Brain microvascular endothelial cell (primary cell): ENCODE measurements around the gene TIAL1.
"Not testable (repeated sequence)": the region's sequence is repeated elsewhere in the genome, so short reads cannot be mapped to it uniquely, and the experiment has no call there.

Experiments
- DNase-seq: peaks from one replicate; pipeline ENCODE4 v3.0.0-alpha.2; 2020
- H3K27ac ChIP-seq: fragments of 250-450 bp; sonication (Bioruptor Pico); 2 replicates; pipeline ENCODE4 v1.5.1; 2020; ENCODE audit warnings: mild to moderate bottlenecking, moderate library complexity
- H3K27me3 ChIP-seq: fragments of 250-450 bp; sonication (Bioruptor Pico); replicated peaks from 2 replicates; pipeline ENCODE4 v1.5.1; 2020; ENCODE audit warnings: mild to moderate bottlenecking
- H3K36me3 ChIP-seq: fragments of 250-450 bp; sonication (Bioruptor Pico); replicated peaks from 2 replicates; pipeline ENCODE4 v1.5.1; 2020; ENCODE audit warnings: mild to moderate bottlenecking
- H3K4me3 ChIP-seq: 2 replicates; pipeline ENCODE4 v1.5.1; 2011; ENCODE audit warnings: low read depth, mild to moderate bottlenecking, control low read depth, low read length, moderate library complexity
- in situ Hi-C: cut with HindIII; loops from 2 replicates; pipeline ENCODE4 v1.10.0; 2017; ENCODE audit warnings: low sequenced_read_pairs, low pct_ligation_motif_present
- TF ChIP-seq, protein P1 (sequence below): IDR thresholded peaks from 2 replicates; pipeline ENCODE4 v1.5.1; 2011; ENCODE audit warnings: low read depth, mild to moderate bottlenecking, moderate library complexity, low read length, control low read depth, inconsistent platforms; ENCODE audit errors: missing control alignments

Gene TIAL1

DNA sequence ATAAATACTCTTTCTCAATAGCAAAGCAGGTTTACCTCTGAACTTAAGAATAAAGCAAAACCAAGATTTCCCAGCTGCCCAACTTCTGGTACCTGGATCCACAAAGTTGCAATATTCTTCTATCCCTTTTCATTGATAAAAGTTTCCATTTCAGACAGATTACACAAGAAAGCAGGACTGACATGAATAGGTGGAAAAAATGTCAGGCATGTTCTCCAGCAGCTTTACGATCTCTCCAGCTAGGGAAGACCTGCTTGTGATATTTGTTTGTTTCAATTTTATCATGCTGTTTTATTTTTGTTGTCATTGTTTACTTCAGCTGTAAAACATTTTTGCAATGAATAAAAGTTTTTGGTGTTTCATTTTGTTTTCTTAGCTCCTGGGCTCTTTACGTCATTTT lies 63.3 kb downstream of the TIAL1 start:
- in situ Hi-C loops = no loop called here
- H3K27me3 ChIP-seq = no peaks in the 10 kb centered on the region
- no peak overlapping the region for H3K4me3 ChIP-seq
- no peaks in the 10 kb centered on the region for H3K36me3 ChIP-seq
- TF ChIP-seq, protein P1, sequence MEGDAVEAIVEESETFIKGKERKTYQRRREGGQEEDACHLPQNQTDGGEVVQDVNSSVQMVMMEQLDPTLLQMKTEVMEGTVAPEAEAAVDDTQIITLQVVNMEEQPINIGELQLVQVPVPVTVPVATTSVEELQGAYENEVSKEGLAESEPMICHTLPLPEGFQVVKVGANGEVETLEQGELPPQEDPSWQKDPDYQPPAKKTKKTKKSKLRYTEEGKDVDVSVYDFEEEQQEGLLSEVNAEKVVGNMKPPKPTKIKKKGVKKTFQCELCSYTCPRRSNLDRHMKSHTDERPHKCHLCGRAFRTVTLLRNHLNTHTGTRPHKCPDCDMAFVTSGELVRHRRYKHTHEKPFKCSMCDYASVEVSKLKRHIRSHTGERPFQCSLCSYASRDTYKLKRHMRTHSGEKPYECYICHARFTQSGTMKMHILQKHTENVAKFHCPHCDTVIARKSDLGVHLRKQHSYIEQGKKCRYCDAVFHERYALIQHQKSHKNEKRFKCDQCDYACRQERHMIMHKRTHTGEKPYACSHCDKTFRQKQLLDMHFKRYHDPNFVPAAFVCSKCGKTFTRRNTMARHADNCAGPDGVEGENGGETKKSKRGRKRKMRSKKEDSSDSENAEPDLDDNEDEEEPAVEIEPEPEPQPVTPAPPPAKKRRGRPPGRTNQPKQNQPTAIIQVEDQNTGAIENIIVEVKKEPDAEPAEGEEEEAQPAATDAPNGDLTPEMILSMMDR = no peak
- no peak for DNase-seq
- H3K27ac ChIP-seq = no peak overlapping the region

DNA sequence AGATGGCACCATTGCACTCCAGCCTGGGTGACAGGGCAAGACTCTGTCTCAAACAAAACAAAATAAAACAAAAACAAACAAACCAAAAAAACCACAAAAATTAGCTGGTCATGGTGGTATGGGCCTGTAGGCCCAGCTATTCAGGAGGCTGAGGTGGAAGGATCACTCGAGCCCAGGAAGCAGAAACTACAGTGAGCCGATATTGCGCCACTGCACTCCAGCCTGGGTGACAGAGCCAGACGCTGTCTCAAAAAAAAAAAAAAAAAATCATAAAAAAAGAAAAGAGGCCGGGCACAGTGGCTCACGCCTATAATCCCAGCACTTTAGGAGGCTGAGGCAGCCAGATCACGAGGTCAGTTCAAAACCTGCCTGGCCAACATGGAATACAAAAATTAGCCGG lies 64.0 kb downstream of the TIAL1 start:
- H3K27ac ChIP-seq, DNase-seq, H3K4me3 ChIP-seq, H3K27me3 ChIP-seq, in situ Hi-C loops, H3K36me3 ChIP-seq: not testable (repeated sequence)

DNA sequence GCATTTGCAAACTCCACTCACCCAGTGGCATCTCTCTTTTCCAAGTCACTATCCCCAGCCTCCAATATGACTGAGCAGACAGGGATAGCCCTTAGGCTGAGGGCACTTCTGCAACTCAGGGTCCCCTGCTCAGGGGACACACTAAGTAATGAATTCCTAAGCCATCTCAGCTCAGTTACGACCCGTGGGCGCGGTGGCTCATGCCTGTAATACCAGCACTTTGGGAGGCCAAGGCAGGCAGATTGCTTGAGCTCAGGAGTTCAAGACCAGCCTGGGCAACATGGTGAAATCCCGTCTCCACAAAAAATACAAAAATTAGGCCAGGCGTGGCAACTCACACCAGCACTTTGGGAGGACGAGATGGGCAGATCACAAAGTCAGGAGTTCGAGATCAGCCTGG lies 64.5 kb downstream of the TIAL1 start:
- in situ Hi-C loops, H3K27ac ChIP-seq, H3K36me3 ChIP-seq, H3K27me3 ChIP-seq, H3K4me3 ChIP-seq, DNase-seq: not testable (repeated sequence)

DNA sequence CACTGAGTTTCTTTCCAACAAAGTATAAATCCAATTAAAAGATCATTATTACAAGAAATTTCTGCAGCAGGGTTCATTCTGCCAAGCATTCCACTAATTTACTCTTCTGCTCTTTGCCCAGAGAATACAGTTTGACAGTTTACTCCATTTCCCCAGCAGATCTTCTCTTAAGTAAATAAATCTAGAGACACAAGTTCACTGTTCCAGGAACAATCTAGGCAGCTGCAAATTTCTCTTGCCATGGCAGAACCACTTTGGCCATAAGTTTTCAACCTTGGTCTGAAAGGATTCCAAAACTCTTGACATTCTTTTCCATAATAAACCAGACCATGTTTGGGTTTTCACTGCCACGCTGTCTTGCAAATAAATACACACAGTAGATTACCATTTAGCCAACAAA lies 65.7 kb downstream of the TIAL1 start:
- H3K36me3 ChIP-seq = no peaks in the 10 kb centered on the region
- TF ChIP-seq, protein P1 = no peak
- H3K27me3 ChIP-seq = no peaks in the 10 kb centered on the region
- no peak for DNase-seq
- no peak overlapping the region for H3K27ac ChIP-seq
- in situ Hi-C loops = no loop called here
- no peak overlapping the region for H3K4me3 ChIP-seq

DNA sequence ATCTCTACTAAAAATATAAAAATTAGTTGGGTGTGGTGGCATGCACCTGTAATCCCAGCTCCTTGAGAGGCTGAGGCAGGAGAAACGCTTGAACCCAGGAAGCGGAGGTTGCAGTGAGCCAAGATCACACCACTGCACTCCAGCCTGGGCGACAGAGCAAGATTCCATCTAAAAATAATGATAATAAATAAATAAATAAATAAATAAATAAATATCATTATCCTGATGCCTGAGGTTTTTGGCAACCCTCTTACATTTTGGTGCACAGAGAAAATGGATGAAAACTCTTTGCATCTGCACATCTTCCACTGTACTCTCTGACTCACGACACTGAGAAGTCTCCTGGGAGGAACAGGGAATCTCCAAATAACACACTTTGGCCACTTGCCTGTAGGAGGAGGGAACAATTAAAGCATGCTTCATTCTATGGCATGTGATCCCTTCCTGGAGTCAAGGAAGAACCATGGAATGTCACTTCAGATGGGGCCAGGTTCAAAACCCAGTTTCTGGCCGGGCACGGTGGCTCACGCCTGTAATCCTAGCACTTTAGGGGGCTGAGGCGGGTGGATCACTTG lies 68.0 kb downstream of the TIAL1 start:
- TF ChIP-seq, protein P1 = peak; percentile 3
- in situ Hi-C loops, H3K27ac ChIP-seq, H3K4me3 ChIP-seq, H3K36me3 ChIP-seq, H3K27me3 ChIP-seq: not testable (repeated sequence)
- peak; percentile 86 for DNase-seq

DNA sequence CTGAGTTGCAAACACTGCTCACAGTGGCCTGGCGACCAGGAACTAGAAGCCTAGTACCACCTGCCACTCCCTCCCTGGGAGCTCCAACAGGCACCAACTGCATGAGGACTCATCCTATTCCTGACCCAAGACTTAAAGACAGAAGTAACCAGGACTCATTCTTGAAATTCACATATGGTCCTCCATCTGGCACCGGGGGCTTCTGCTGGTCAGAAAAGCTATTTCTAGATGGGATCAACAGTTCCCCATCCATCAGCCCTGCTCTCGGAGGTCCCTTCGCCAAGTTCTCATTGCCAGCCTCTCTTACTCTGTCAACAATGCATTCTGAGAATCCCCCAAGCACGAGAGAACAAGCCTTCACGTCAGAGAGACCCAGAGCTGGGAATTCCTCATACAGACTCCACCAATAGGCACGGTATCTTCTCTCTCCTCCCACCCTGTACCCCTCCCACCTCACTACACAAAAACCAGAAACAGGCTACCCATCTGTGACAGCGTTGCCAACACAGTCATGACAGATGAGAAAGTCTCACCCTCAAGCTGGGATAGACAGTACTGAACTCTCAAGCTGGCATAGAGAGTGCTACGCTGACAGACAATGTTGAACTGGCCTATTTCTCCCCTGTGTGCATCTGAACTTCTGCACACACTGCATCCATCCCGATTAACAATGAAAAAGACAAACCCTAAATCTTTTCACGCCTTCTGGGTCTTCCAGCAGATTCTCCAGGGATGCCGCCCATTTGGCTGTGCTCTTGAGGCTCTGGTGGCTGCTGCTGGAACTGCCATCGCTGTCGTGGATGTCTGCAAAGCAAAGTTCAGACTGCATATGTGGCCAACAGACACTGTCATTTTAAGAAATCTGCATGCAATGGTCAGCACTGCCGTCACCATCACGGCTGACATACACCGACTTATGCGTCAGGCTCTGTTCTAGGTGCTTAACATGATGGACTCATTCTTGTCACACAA lies 69.9 kb downstream of the TIAL1 start:
- Histone ChIP-seq H3K4me3 (no peak overlapping the region), H3K36me3 (peaks cover 3% of the 10 kb centered on the region), H3K27me3 (no peaks in the 10 kb centered on the region), H3K27ac (no peak overlapping the region)
- TF ChIP-seq, protein P1 = peak; percentile 40
- in situ Hi-C loops = no loop called here
- DNase-seq = no peak

DNA sequence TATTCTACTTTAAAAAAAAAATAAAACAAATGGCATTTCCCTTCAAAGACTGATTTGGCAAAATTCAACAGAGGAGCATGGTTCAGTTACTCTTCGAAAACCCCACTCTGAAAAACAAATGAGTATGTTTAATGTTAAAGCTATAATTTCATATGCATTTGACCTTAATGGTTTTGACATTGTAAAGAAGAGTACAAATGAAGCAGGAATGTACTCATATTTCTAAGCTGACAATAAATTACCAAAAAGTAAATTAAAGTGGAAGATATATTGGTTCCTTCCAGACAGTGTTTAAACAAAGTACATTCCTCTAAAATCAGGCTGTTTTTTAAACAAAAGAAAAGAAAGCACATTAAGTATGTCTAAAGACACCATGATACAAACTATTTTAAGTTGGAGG lies 70.6 kb downstream of the TIAL1 start:
- no peak for DNase-seq
- Histone ChIP-seq H3K27me3 (no peaks in the 10 kb centered on the region), H3K4me3 (no peak overlapping the region), H3K27ac (no peak overlapping the region), H3K36me3 (peaks cover 3% of the 10 kb centered on the region)
- TF ChIP-seq, protein P1 = no peak
- in situ Hi-C loops = no loop called here
